H9 (cell line): ENCODE data around the gene RPS6KA4. TPM values are rescaled to one million over a fixed set of nuclear protein-coding genes. Genes with fewer than 3 reads are reported as not detected.

ENCODE experiments used
- DNase-seq: peaks from one replicate; pipeline ENCODE4 v3.0.0-alpha.2; 2017
- H2AFZ ChIP-seq: one replicate; pipeline ENCODE4 v1.6.1; 2013; ENCODE audit warnings: mild to moderate bottlenecking, low read length, control low read depth, moderate library complexity
- H2AK5ac ChIP-seq: 2 replicates; pipeline ENCODE4 v1.6.1; 2013; ENCODE audit warnings: low read length, control low read depth, mixed read lengths; ENCODE audit not compliant: insufficient read length
- H2BK120ac ChIP-seq: one replicate; pipeline ENCODE4 v1.6.1; 2013; ENCODE audit warnings: low read depth, mild to moderate bottlenecking, low read length, control low read depth, inconsistent platforms; ENCODE audit not compliant: poor library complexity, severe bottlenecking
- H2BK12ac ChIP-seq: 2 replicates; pipeline ENCODE4 v1.6.1; 2013; ENCODE audit warnings: low read length, control low read depth, mixed read lengths, low read depth; ENCODE audit not compliant: insufficient read length
- H2BK15ac ChIP-seq: 2 replicates; pipeline ENCODE4 v1.6.1; 2013; ENCODE audit warnings: low read depth, low read length, control low read depth
- H2BK20ac ChIP-seq: one replicate; pipeline ENCODE4 v1.6.1; 2013; ENCODE audit warnings: low read depth, mild to moderate bottlenecking, low read length, control low read depth, inconsistent platforms; ENCODE audit not compliant: poor library complexity, severe bottlenecking
- H2BK5ac ChIP-seq: 2 replicates; pipeline ENCODE4 v1.6.1; 2013; ENCODE audit warnings: low read length, control low read depth, mixed read lengths; ENCODE audit not compliant: insufficient read length
- H3K14ac ChIP-seq: 2 replicates; pipeline ENCODE4 v1.6.1; 2013; ENCODE audit warnings: low read length, control low read depth; ENCODE audit not compliant: insufficient read depth
- H3K18ac ChIP-seq: 2 replicates; pipeline ENCODE4 v1.6.1; 2013; ENCODE audit warnings: low read depth, mild to moderate bottlenecking, mixed read lengths, low read length, control low read depth; ENCODE audit not compliant: insufficient read length
- H3K23ac ChIP-seq: 2 replicates; pipeline ENCODE4 v1.6.1; 2013; ENCODE audit warnings: low read length, control low read depth, mixed read lengths, low read depth; ENCODE audit not compliant: insufficient read length
- H3K23me2 ChIP-seq: 2 replicates; pipeline ENCODE4 v1.6.1; 2013; ENCODE audit warnings: low read depth, mild to moderate bottlenecking, mixed read lengths, low read length, control low read depth; ENCODE audit not compliant: insufficient read length, poor library complexity, severe bottlenecking
- H3K27ac ChIP-seq: 2 replicates; pipeline ENCODE4 v1.5.1; 2013; ENCODE audit warnings: low read length, control low read depth, mixed read lengths, low read depth; ENCODE audit not compliant: insufficient read length
- H3K27me3 ChIP-seq: 2 replicates; pipeline ENCODE4 v1.6.1; 2013; ENCODE audit warnings: low read length, control low read depth, inconsistent platforms; ENCODE audit not compliant: insufficient read depth
- H3K4ac ChIP-seq: 2 replicates; pipeline ENCODE4 v1.6.1; 2013; ENCODE audit warnings: low read depth, mild to moderate bottlenecking, control low read depth, inconsistent platforms, low read length, moderate library complexity
- H3K4me1 ChIP-seq: 2 replicates; pipeline ENCODE4 v1.6.1; 2013; ENCODE audit warnings: low read length, control low read depth, inconsistent platforms; ENCODE audit not compliant: insufficient read depth
- H3K4me2 ChIP-seq: 2 replicates; pipeline ENCODE4 v1.6.1; 2013; ENCODE audit warnings: low read length, control low read depth, mixed read lengths; ENCODE audit not compliant: insufficient read length, insufficient read depth
- H3K56ac ChIP-seq: 2 replicates; pipeline ENCODE4 v1.6.1; 2013; ENCODE audit warnings: low read depth, mild to moderate bottlenecking, mixed read lengths, low read length, control low read depth; ENCODE audit not compliant: insufficient read length
- H3K79me1 ChIP-seq: 2 replicates; pipeline ENCODE4 v1.6.1; 2013; ENCODE audit warnings: low read depth, mild to moderate bottlenecking, moderate library complexity, low read length, control low read depth, inconsistent platforms; ENCODE audit not compliant: insufficient read depth, poor library complexity, severe bottlenecking
- H3K79me2 ChIP-seq: 2 replicates; pipeline ENCODE4 v1.6.1; 2013; ENCODE audit warnings: low read length, control low read depth, inconsistent platforms; ENCODE audit not compliant: insufficient read depth
- H3K9ac ChIP-seq: 2 replicates; pipeline ENCODE4 v1.6.1; 2013; ENCODE audit warnings: low read length, control low read depth, mixed read lengths; ENCODE audit not compliant: insufficient read length; ENCODE audit errors: extremely low read depth
- H3K9me3 ChIP-seq: one replicate; pipeline ENCODE4 v1.6.1; 2013; ENCODE audit warnings: low read depth, low read length, inconsistent platforms; ENCODE audit not compliant: control insufficient read depth
- H3T11ph ChIP-seq: one replicate; pipeline ENCODE4 v1.6.1; 2013; ENCODE audit warnings: mild to moderate bottlenecking, low read length, control low read depth, inconsistent platforms
- H4K20me1 ChIP-seq: one replicate; pipeline ENCODE4 v1.6.1; 2013; ENCODE audit not compliant: control insufficient read depth, insufficient read length, insufficient read depth
- H4K5ac ChIP-seq: 2 replicates; pipeline ENCODE4 v1.6.1; 2013; ENCODE audit warnings: low read depth, mild to moderate bottlenecking, mixed read lengths, low read length, control low read depth; ENCODE audit not compliant: insufficient read length
- H4K8ac ChIP-seq: replicated peaks from 2 replicates; pipeline ENCODE4 v1.6.1; 2013; ENCODE audit warnings: low read length, control low read depth, mixed read lengths, low read depth; ENCODE audit not compliant: insufficient read length
- H4K91ac ChIP-seq: 2 replicates; pipeline ENCODE4 v1.6.1; 2013; ENCODE audit warnings: low read depth, mild to moderate bottlenecking, moderate library complexity, mixed read lengths, low read length, control low read depth; ENCODE audit not compliant: insufficient read length
- H3K27ac Mint-ChIP-seq, 3 experiments: 2 replicates in 2 of 3; 3 replicates in 1 of 3; pipeline ENCODE4 v1.8.0; 2020 to 2021; ENCODE audit warnings: mixed read lengths in 3 of 3, mild to moderate bottlenecking in 1 of 3, moderate library complexity in 1 of 3
- H3K27me3 Mint-ChIP-seq: 2 replicates; pipeline ENCODE4 v1.8.0; 2021; ENCODE audit warnings: low read depth, mild to moderate bottlenecking, moderate library complexity, mixed read lengths
- H3K36me3 Mint-ChIP-seq, 3 experiments: 2 replicates in 2 of 3; 3 replicates in 1 of 3; pipeline ENCODE4 v1.8.0; 2020 to 2021; ENCODE audit warnings: low read depth in 3 of 3, mixed read lengths in 3 of 3; ENCODE audit not compliant: insufficient read depth in 1 of 3
- H3K4me1 Mint-ChIP-seq, 2 experiments: 2 replicates each; pipeline ENCODE4 v1.8.0; 2020; ENCODE audit warnings: mixed read lengths in 2 of 2
- H3K4me3 Mint-ChIP-seq, 2 experiments: 2 replicates in 1 of 2; 3 replicates in 1 of 2; pipeline ENCODE4 v1.8.0; 2020 to 2021; ENCODE audit warnings: mild to moderate bottlenecking in 2 of 2, mixed read lengths in 2 of 2, moderate library complexity in 1 of 2
- H3K9me3 Mint-ChIP-seq, 2 experiments: 2 replicates in 1 of 2; 3 replicates in 1 of 2; pipeline ENCODE4 v1.8.0; 2020; ENCODE audit warnings: mild to moderate bottlenecking in 2 of 2, mixed read lengths in 2 of 2, moderate library complexity in 1 of 2
- CTCF ChIP-seq: fragments of 200-600 bp; sonication (generic); conservative IDR thresholded peaks from 3 replicates; pipeline ENCODE4 v1.8.0; 2021; ENCODE audit warnings: antibody characterized with exemption, mild to moderate bottlenecking
- WGBS: extraction: QIAGEN DNeasy Blood & Tissue Kit; methylation state at CpG from one replicate; pipeline ENCODE4 v1.1.7; 2013; ENCODE audit warnings: missing lambda C conversion rate, low lambda C conversion rate, mixed read lengths; ENCODE audit not compliant: insufficient read length; ENCODE audit errors: extremely low coverage; 5-methylcytosine and 5-hydroxymethylcytosine counted together
- total RNA-seq: library from RNA; stranded (reverse); gene quantifications from 2 replicates; pipeline ENCODE4 v1.2.1, GENCODE V29; 2021

Gene RPS6KA4
- total RNA-seq, 1 experiment from 2014 or later = 10.8 TPM

- TF ChIP-seq CTCF = peak; percentile 68
- Histone ChIP-seq H3K79me1 (no peaks in the 10 kb centered on the region), H3K56ac (no peak overlapping the region), H4K5ac (no peak overlapping the region), H3K18ac (no peak overlapping the region), H3K4me1 (peaks cover 2% of the 10 kb centered on the region; the same call in 1 of the 2 replicates), H3K14ac (no peak overlapping the region), H3K27ac (no peak overlapping the region), H4K91ac (no peak overlapping the region), H3K27me3 (no peaks in the 10 kb centered on the region), H2BK120ac (no peak overlapping the region), H3K23ac (no peak overlapping the region), H3K79me2 (no peaks in the 10 kb centered on the region), H2BK15ac (no peak overlapping the region), H2AFZ (no peak overlapping the region), H3K4me2 (no peak overlapping the region), H2BK20ac (no peak overlapping the region), H3T11ph (no peak overlapping the region), H2BK5ac (no peak overlapping the region), H4K20me1 (peaks cover 3% of the 10 kb centered on the region), H3K9ac (no peak overlapping the region), H4K8ac (no peak overlapping the region), H2AK5ac (no peak overlapping the region), H3K9me3 (no peaks in the 10 kb centered on the region), H3K23me2 (peaks cover 17% of the 10 kb centered on the region), H2BK12ac (no peak overlapping the region), H3K4ac (no peak overlapping the region)
- no peak overlapping the region for H3K27ac Mint-ChIP-seq
- H3K9me3 Mint-ChIP-seq = no peaks in the 10 kb centered on the region
- peaks cover 16% of the 10 kb centered on the region for H3K27me3 Mint-ChIP-seq
- H3K36me3 Mint-ChIP-seq = 0 out of 7 replicates have a peak, but pooled peaks cover 0 to 2% (median 0%) of the 10 kb centered on the region in 3 experiments
- no CpG with 5 or more reads among the region's 18 CpGs for WGBS
- no peak overlapping the region for H3K4me3 Mint-ChIP-seq
- peaks cover 9 to 41% of the 10 kb centered on the region in 2 experiments for H3K4me1 Mint-ChIP-seq
- peak; percentile 64 for DNase-seq
Observed at GRCh38 chr11:64343767-64344559, 15.0 kb upstream of the RPS6KA4 start.
